Medulla oblongata (tissue), 1 donor: Measurements from ENCODE around the gene DOCK3.
"Not testable (repeated sequence)": the region's sequence is repeated elsewhere in the genome, so short reads cannot be mapped to it uniquely, and the experiment has no call there.

Experiments
- DNase-seq: peaks from one replicate; pipeline ENCODE4 v3.0.0-alpha.2; 2015; ENCODE audit errors: extremely low spot score

Gene DOCK3

GRCh38 chr3:50876947-50877346, 202.2 kb downstream of the DOCK3 start:
- no peak for DNase-seq

- DNase-seq = not testable (repeated sequence)
Measured at GRCh38 chr3:50882733-50883132, 208.0 kb downstream of the DOCK3 start.

GRCh38 chr3:50883755-50884154, 209.0 kb downstream of the DOCK3 start:
- DNase-seq = no peak

- DNase-seq = no peak
Measured at GRCh38 chr3:50885070-50885850, 210.5 kb downstream of the DOCK3 start.

- DNase-seq = no peak
Measured at GRCh38 chr3:50890688-50891344, 216.1 kb downstream of the DOCK3 start.

- DNase-seq = not testable (repeated sequence)
Measured at GRCh38 chr3:50901097-50901496, 226.4 kb downstream of the DOCK3 start.

GRCh38 chr3:50912746-50913145, 238.0 kb downstream of the DOCK3 start:
- DNase-seq = no peak

- no peak for DNase-seq
Measured at GRCh38 chr3:50913260-50913659, 238.5 kb downstream of the DOCK3 start.

GRCh38 chr3:50922071-50922470, 247.3 kb downstream of the DOCK3 start:
- not testable (repeated sequence) for DNase-seq

- no peak for DNase-seq
Measured at GRCh38 chr3:50923955-50924354, 249.2 kb downstream of the DOCK3 start.

GRCh38 chr3:50924638-50925037, 249.9 kb downstream of the DOCK3 start:
- no peak for DNase-seq

- no peak for DNase-seq
Measured at GRCh38 chr3:50926868-50927267, 252.1 kb downstream of the DOCK3 start.

GRCh38 chr3:50930371-50931208, 255.9 kb downstream of the DOCK3 start:
- DNase-seq = no peak

GRCh38 chr3:50932918-50933317, 258.2 kb downstream of the DOCK3 start:
- DNase-seq = not testable (repeated sequence)

GRCh38 chr3:50936389-50936788, 261.7 kb downstream of the DOCK3 start:
- DNase-seq = no peak

- no peak for DNase-seq
Measured at GRCh38 chr3:50947419-50947818, 272.7 kb downstream of the DOCK3 start.

GRCh38 chr3:50950591-50950990, 275.9 kb downstream of the DOCK3 start:
- no peak for DNase-seq

- no peak for DNase-seq
Measured at GRCh38 chr3:50953825-50954414, 279.2 kb downstream of the DOCK3 start.

GRCh38 chr3:50961386-50961785, 286.7 kb downstream of the DOCK3 start:
- DNase-seq = no peak

- peak; percentile 6 for DNase-seq
Measured at GRCh38 chr3:50971487-50971924, 296.8 kb downstream of the DOCK3 start.

GRCh38 chr3:50972029-50972428, 297.3 kb downstream of the DOCK3 start:
- no peak for DNase-seq

- not testable (repeated sequence) for DNase-seq
Measured at GRCh38 chr3:50978586-50978985, 303.9 kb downstream of the DOCK3 start.
